Activated CD8-positive, alpha-beta memory T cell treated with anti-CD3 and anti-CD28 coated beads, Interleukin-2, amount 50 U/mL, for 24 hours (primary cell): ENCODE data around the gene TICAM2.

Experiments
- DNase-seq: peaks from one replicate; pipeline ENCODE4 v3.0.0-alpha.2; 2020; ENCODE audit errors: extremely low read depth

The TICAM2 gene

GRCh38 chr5:115568668-115569067, 33.6 kb downstream of the TICAM2 start:
- DNase-seq: no peak

- DNase-seq: no peak
Observed at GRCh38 chr5:115565233-115565632, 37.0 kb downstream of the TICAM2 start.

- DNase-seq: no peak
Observed at GRCh38 chr5:115561176-115561575, 41.1 kb downstream of the TICAM2 start.

- no peak for DNase-seq
Observed at GRCh38 chr5:115559524-115559923, 42.8 kb downstream of the TICAM2 start.

- DNase-seq: no peak
Observed at GRCh38 chr5:115558388-115558956, 43.8 kb downstream of the TICAM2 start.

- DNase-seq: no peak
Observed at GRCh38 chr5:115557667-115558387, 44.5 kb downstream of the TICAM2 start.

GRCh38 chr5:115556276-115556675, 46.0 kb downstream of the TICAM2 start:
- DNase-seq: no peak

- DNase-seq: no peak
Observed at GRCh38 chr5:115555084-115555633, 47.1 kb downstream of the TICAM2 start.

GRCh38 chr5:115553082-115553481, 49.2 kb downstream of the TICAM2 start:
- DNase-seq: no peak

GRCh38 chr5:115551415-115551814, 50.9 kb downstream of the TICAM2 start:
- DNase-seq: no peak

- DNase-seq: no peak
Observed at GRCh38 chr5:115549154-115549553, 53.1 kb downstream of the TICAM2 start.

- no peak for DNase-seq
Observed at GRCh38 chr5:115548683-115549082, 53.6 kb downstream of the TICAM2 start.

GRCh38 chr5:115545351-115545882, 56.9 kb downstream of the TICAM2 start:
- DNase-seq: no peak

GRCh38 chr5:115544436-115545350, 57.6 kb downstream of the TICAM2 start, which contains the start of gene FEM1C:
TSS of gene FEM1C (minus strand) at chr5:115544775. CDS start at chr5:115543493, 1,282 bp downstream.
- DNase-seq: peak; percentile 95

GRCh38 chr5:115544043-115544435, 58.2 kb downstream of the TICAM2 start:
- DNase-seq: peak; percentile 31

- DNase-seq: no peak
Observed at GRCh38 chr5:115543365-115544042, 58.8 kb downstream of the TICAM2 start.

GRCh38 chr5:115542651-115543364, 59.5 kb downstream of the TICAM2 start:
- no peak for DNase-seq

GRCh38 chr5:115542086-115542485, 60.2 kb downstream of the TICAM2 start:
- DNase-seq: no peak

GRCh38 chr5:115541611-115542010, 60.7 kb downstream of the TICAM2 start:
- no peak for DNase-seq

GRCh38 chr5:115535479-115536035, 66.7 kb downstream of the TICAM2 start:
- no peak for DNase-seq
